ENCODE measurements around the gene SYCE1.

DNA sequence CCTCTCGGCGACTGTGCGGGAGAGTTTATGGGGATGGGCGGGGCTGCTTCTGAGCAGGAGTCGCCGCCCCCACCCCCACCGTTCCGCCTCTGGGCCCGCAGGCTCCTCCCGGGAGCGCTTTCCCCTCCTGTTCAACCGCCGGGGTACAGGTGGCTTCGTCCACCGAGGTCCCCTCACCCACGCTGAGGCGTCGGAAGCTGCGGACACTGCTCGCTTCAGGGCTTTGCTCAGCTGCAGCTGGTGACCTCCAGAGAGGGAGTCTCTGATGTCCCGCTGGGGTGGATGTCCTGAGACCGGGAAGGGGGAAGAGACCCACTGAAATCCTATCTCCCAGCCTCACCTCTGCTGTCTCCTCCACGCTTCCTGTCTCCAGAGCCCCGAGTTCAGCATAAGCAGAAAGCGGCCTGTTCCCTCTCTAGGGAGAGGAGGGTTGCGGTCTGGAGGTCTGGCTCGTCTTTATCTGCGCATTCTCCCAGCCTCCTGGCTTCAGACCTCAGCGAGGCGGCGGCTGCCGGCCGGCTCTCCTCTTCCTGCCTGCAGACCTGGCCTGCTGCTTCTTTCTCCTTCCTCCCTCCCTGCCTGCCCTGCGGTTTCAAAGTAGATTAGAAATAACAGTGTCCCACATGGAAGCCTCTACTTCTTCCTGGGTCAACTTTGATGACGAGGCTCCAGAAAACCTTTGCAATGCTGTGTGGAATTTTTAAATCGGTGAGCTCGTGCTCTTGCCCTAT, 36.4 kb downstream of the SYCE1 start:
- TF ChIP-seq, protein P1, sequence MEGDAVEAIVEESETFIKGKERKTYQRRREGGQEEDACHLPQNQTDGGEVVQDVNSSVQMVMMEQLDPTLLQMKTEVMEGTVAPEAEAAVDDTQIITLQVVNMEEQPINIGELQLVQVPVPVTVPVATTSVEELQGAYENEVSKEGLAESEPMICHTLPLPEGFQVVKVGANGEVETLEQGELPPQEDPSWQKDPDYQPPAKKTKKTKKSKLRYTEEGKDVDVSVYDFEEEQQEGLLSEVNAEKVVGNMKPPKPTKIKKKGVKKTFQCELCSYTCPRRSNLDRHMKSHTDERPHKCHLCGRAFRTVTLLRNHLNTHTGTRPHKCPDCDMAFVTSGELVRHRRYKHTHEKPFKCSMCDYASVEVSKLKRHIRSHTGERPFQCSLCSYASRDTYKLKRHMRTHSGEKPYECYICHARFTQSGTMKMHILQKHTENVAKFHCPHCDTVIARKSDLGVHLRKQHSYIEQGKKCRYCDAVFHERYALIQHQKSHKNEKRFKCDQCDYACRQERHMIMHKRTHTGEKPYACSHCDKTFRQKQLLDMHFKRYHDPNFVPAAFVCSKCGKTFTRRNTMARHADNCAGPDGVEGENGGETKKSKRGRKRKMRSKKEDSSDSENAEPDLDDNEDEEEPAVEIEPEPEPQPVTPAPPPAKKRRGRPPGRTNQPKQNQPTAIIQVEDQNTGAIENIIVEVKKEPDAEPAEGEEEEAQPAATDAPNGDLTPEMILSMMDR (IDR thresholded peaks at IDR 0.05; ENCODE audit: borderline replicate concordance, extremely low read depth, low read length, poor library complexity, severe bottlenecking) = no peak
- TF ChIP-seq EZH2 (IDR thresholded peaks at IDR 0.05; ENCODE audit: borderline replicate concordance, low read depth, low read length, severe bottlenecking) = no peak

Data from DND-41 (cell line).